HepG2 (cell line): Measurements from ENCODE around the gene GCH1. TPM values are rescaled to one million over a fixed set of nuclear protein-coding genes. Genes with fewer than 3 reads are reported as not detected.

ENCODE experiments used
- ARHGAP35 ChIP-seq: sonication (generic); formaldehyde crosslinking; IDR thresholded peaks from 2 replicates; pipeline ENCODE4 v1.9.0; 2022; ENCODE audit warnings: mild to moderate bottlenecking, inconsistent platforms, moderate library complexity, missing genetic modification reagents, borderline replicate concordance
- ARID5B ChIP-seq: IDR thresholded peaks from 2 replicates; pipeline ENCODE4 v1.4.0; 2020; ENCODE audit warnings: mild to moderate bottlenecking, missing genetic modification reagents
- ARNT ChIP-seq: fragments of 450-650 bp; IDR thresholded peaks from 2 replicates; pipeline ENCODE4 v1.6.1; 2017
- ATF6 ChIP-seq: sonication (generic); formaldehyde crosslinking; conservative IDR thresholded peaks from 2 replicates; pipeline ENCODE4 v1.4.0; 2020; ENCODE audit warnings: missing genetic modification reagents
- CAMTA2 ChIP-seq: sonication (generic); formaldehyde crosslinking; IDR thresholded peaks from 2 replicates; pipeline ENCODE4 v1.4.0; 2020; ENCODE audit warnings: mild to moderate bottlenecking, missing genetic modification reagents, borderline replicate concordance
- EED ChIP-seq: sonication (generic); formaldehyde crosslinking; IDR thresholded peaks from 2 replicates; pipeline ENCODE4 v1.5.0; 2020; ENCODE audit warnings: mild to moderate bottlenecking, missing genetic modification reagents
- KAT7 ChIP-seq: IDR thresholded peaks from 2 replicates; pipeline ENCODE4 v1.6.1; 2018; ENCODE audit warnings: borderline replicate concordance, missing compliant biosample characterization
- MAFK ChIP-seq, 2 experiments: IDR thresholded peaks in 1 of 2; conservative IDR thresholded peaks in 1 of 2; 2 replicates each; pipeline ENCODE4 v1.6.1; 2011; ENCODE audit warnings: improper control_type of control experiment in 2 of 2, low read length in 2 of 2
- MLXIP ChIP-seq: sonication (generic); formaldehyde crosslinking; IDR thresholded peaks from 2 replicates; pipeline ENCODE4 v1.9.0; 2021; ENCODE audit warnings: missing genetic modification reagents, borderline replicate concordance
- NR2F2 ChIP-seq: IDR thresholded peaks from 2 replicates; pipeline ENCODE4 v1.6.1; 2012; ENCODE audit warnings: low read depth, inconsistent platforms, borderline replicate concordance
- PCBP1 ChIP-seq: fragments of 200-400 bp; formaldehyde crosslinking; IDR thresholded peaks from 2 replicates; pipeline ENCODE4 v1.6.1; 2017; ENCODE audit warnings: mild to moderate bottlenecking, low read depth, low read length, borderline replicate concordance
- SMAD1 ChIP-seq: sonication (generic); formaldehyde crosslinking; IDR thresholded peaks from 2 replicates; pipeline ENCODE4 v1.4.0; 2020; ENCODE audit warnings: missing genetic modification reagents, low read depth, mild to moderate bottlenecking, borderline replicate concordance
- TGIF2 ChIP-seq: IDR thresholded peaks from 2 replicates; pipeline ENCODE4 v1.6.1; 2016; ENCODE audit warnings: control low read depth, missing compliant biosample characterization
- YEATS2 ChIP-seq: sonication (generic); formaldehyde crosslinking; IDR thresholded peaks from 2 replicates; pipeline ENCODE4 v1.4.0; 2020; ENCODE audit warnings: missing genetic modification reagents, borderline replicate concordance
- ZNF136 ChIP-seq: sonication (generic); formaldehyde crosslinking; IDR thresholded peaks from 2 replicates; pipeline ENCODE4 v1.8.1; 2022; ENCODE audit warnings: low read depth, mild to moderate bottlenecking, moderate library complexity, missing genetic modification reagents
- ZNF33A ChIP-seq: sonication (generic); formaldehyde crosslinking; IDR thresholded peaks from 2 replicates; pipeline ENCODE4 v1.5.1; 2020; ENCODE audit warnings: missing genetic modification reagents, mild to moderate bottlenecking, moderate library complexity, borderline replicate concordance
- ZNF574 ChIP-seq: sonication (generic); formaldehyde crosslinking; IDR thresholded peaks from 2 replicates; pipeline ENCODE4 v1.4.0; 2020; ENCODE audit warnings: missing genetic modification reagents
- polyA plus RNA-seq, 8 experiments: library from polyadenylated mRNA; depleted of rRNA in 3 of 8; stranded (reverse) in 7 of 8; unstranded in 1 of 8; fragments of >200 nt; fragmentation: Illumina TruSeq in 4 of 8; extraction: Trizol in 4 of 8; gene quantifications; 2 replicates each; pipeline versions ENCODE4 v1.2.1 to v1.2.3, GENCODE V29; 2011 to 2016; ENCODE audit warnings: low read depth in 4 of 8, missing spikeins in 1 of 8, mixed read lengths in 1 of 8; ENCODE audit not compliant: insufficient read depth in 1 of 8
- total RNA-seq, 5 experiments: library from RNA; depleted of rRNA; stranded (reverse); fragments of >200 nt; fragmentation: Illumina TruSeq; extraction: Trizol; gene quantifications; 2 replicates each; pipeline ENCODE4 v1.2.3, GENCODE V29; 2016; ENCODE audit warnings: low read depth in 1 of 5

Gene GCH1
- total and polyA plus RNA-seq, 2 of the 13 experiments (the other 11 are each of a cell fraction or from before 2014, with no cell fraction given), result 15.0 to 25.2 TPM

- TF ChIP-seq MAFK (conservative IDR thresholded peaks at IDR 0.05 in 1 of 2, IDR thresholded peaks at IDR 0.05 in 1 of 2; ENCODE audit: low read length in 2 of 2), result no peak
- TF ChIP-seq SMAD1 (CRISPR knock-in tag), result no peak
- no peak for TF ChIP-seq MLXIP (CRISPR knock-in tag)
- no peak for TF ChIP-seq CAMTA2 (CRISPR knock-in tag)
- no peak for TF ChIP-seq ATF6 (CRISPR knock-in tag)
- TF ChIP-seq PCBP1, result no peak
- TF ChIP-seq ARNT, result no peak
- TF ChIP-seq ARID5B (CRISPR knock-in tag), result peak; percentile 94
- peak; percentile 62; the same call in 1 of the 2 replicates for TF ChIP-seq NR2F2
- no peak for TF ChIP-seq TGIF2 (CRISPR knock-in tag)
- TF ChIP-seq YEATS2 (CRISPR knock-in tag), result no peak
- TF ChIP-seq ARHGAP35 (CRISPR knock-in tag), result no peak
- TF ChIP-seq ZNF574, result peak; percentile 41; the same call in 1 of the 2 replicates
- no peak for TF ChIP-seq EED (CRISPR knock-in tag)
- TF ChIP-seq KAT7 (CRISPR knock-in tag), result no peak
- TF ChIP-seq ZNF136 (CRISPR knock-in tag), result no peak
- no peak for TF ChIP-seq ZNF33A (CRISPR knock-in tag)
Measured at GRCh38 chr14:54944737-54945391, 42.2 kb upstream of the GCH1 start (continued).
